IMR-90 (cell line): ENCODE data around the gene ARSB. TPM values are rescaled to one million over a fixed set of nuclear protein-coding genes. Genes with fewer than 3 reads are reported as not detected.

ENCODE experiments used
- ATAC-seq: fragments of 200-7000 bp; cut with Tn5 transposase; 2 replicates; pipeline ENCODE4 v1.9.1; 2020; ENCODE audit warnings: low read depth, mild to moderate bottlenecking, moderate library complexity
- BruUV-seq: library from RNA; stranded (reverse); fragments of 400-500 nt; replicated peaks from 2 replicates; lab custom pipeline; 2021; lab: Mats Ljungman, UMichigan
- CTCF ChIA-PET: fragments of 300-600 bp; formaldehyde crosslinking; extraction: SDS; loops from one replicate; lab custom pipeline; 2021; ENCODE audit warnings: antibody characterized with exemption; lab: Yijun Ruan, JAX
- POLR2A ChIA-PET: fragments of 300-600 bp; sonication (Branson Sonifier 250); formaldehyde crosslinking; loops from one replicate; lab custom pipeline; 2022; ENCODE audit warnings: antibody characterized with exemption; ENCODE audit not compliant: unreplicated experiment; lab: Charles Lee
- DNase-seq: peaks from one replicate; pipeline ENCODE4 v3.0.0; 2013
- H2AFZ ChIP-seq: replicated peaks from 2 replicates; pipeline ENCODE3; 2013; ENCODE audit warnings: low read length, mild to moderate bottlenecking; ENCODE audit not compliant: poor library complexity
- H2AK5ac ChIP-seq: 2 replicates; pipeline ENCODE4 v1.6.1; 2013; ENCODE audit warnings: low read depth, low read length, inconsistent platforms
- H2AK9ac ChIP-seq: replicated peaks from 2 replicates; pipeline ENCODE3; 2013; ENCODE audit warnings: mild to moderate bottlenecking, low read depth, low read length, moderate library complexity; ENCODE audit not compliant: poor library complexity
- H2BK120ac ChIP-seq: 2 replicates; pipeline ENCODE4 v1.6.1; 2013; ENCODE audit warnings: low read depth, low read length, inconsistent platforms
- H2BK15ac ChIP-seq: 3 replicates; pipeline ENCODE4 v1.6.1; 2013; ENCODE audit warnings: low read depth, low read length, inconsistent platforms
- H2BK20ac ChIP-seq: 2 replicates; pipeline ENCODE4 v1.6.1; 2013; ENCODE audit warnings: low read depth, mild to moderate bottlenecking, inconsistent platforms, low read length, moderate library complexity
- H2BK5ac ChIP-seq: 2 replicates; pipeline ENCODE4 v1.6.1; 2013; ENCODE audit warnings: mild to moderate bottlenecking, low read depth, low read length, inconsistent platforms; ENCODE audit not compliant: poor library complexity, severe bottlenecking
- H3K14ac ChIP-seq: replicated peaks from 2 replicates; pipeline ENCODE4 v1.6.1; 2013; ENCODE audit warnings: low read depth, low read length, inconsistent platforms
- H3K18ac ChIP-seq: 2 replicates; pipeline ENCODE4 v1.6.1; 2013; ENCODE audit warnings: low read depth, low read length, control low read depth
- H3K23ac ChIP-seq: 2 replicates; pipeline ENCODE4 v1.6.1; 2013; ENCODE audit warnings: low read depth, low read length, inconsistent platforms
- H3K27ac ChIP-seq: 2 replicates; pipeline ENCODE4 v1.5.1; 2013; ENCODE audit warnings: mild to moderate bottlenecking, control low read depth, low read length; ENCODE audit not compliant: insufficient read depth
- H3K27me3 ChIP-seq: 2 replicates; pipeline ENCODE4 v1.6.1; 2013; ENCODE audit warnings: low read length; ENCODE audit not compliant: control insufficient read depth, insufficient read depth
- H3K36me3 ChIP-seq: 2 replicates; pipeline ENCODE4 v1.6.1; 2013; ENCODE audit warnings: low read length, mixed read lengths; ENCODE audit not compliant: control insufficient read depth, insufficient read depth
- H3K4ac ChIP-seq: 2 replicates; pipeline ENCODE4 v1.6.1; 2013; ENCODE audit warnings: low read depth, low read length, inconsistent platforms
- H3K4me1 ChIP-seq: 2 replicates; pipeline ENCODE4 v1.6.1; 2013; ENCODE audit warnings: low read length, mixed read lengths; ENCODE audit not compliant: control insufficient read depth, insufficient read depth
- H3K4me2 ChIP-seq: 2 replicates; pipeline ENCODE4 v1.6.1; 2013; ENCODE audit warnings: low read depth, mild to moderate bottlenecking, control low read depth, low read length, moderate library complexity
- H3K4me3 ChIP-seq: 2 replicates; pipeline ENCODE4 v1.5.1; 2013; ENCODE audit warnings: low read depth, mild to moderate bottlenecking, control low read depth, low read length, moderate library complexity; ENCODE audit not compliant: insufficient read depth
- H3K56ac ChIP-seq: 2 replicates; pipeline ENCODE4 v1.6.1; 2013; ENCODE audit warnings: low read length, inconsistent platforms; ENCODE audit not compliant: insufficient read depth; ENCODE audit errors: extremely low read depth
- H3K79me1 ChIP-seq, 2 experiments: 2 replicates each; pipeline ENCODE4 v1.6.1; 2013; ENCODE audit warnings: low read length in 2 of 2, inconsistent platforms in 1 of 2, low read depth in 1 of 2
- H3K9ac ChIP-seq: 2 replicates; pipeline ENCODE4 v1.6.1; 2013; ENCODE audit warnings: low read depth, low read length, control low read depth
- H3K9me1 ChIP-seq: 2 replicates; pipeline ENCODE4 v1.6.1; 2013; ENCODE audit warnings: low read length, inconsistent platforms; ENCODE audit not compliant: insufficient read depth
- H3K9me3 ChIP-seq: 2 replicates; pipeline ENCODE4 v1.6.1; 2013; ENCODE audit warnings: low read length; ENCODE audit not compliant: control insufficient read depth, insufficient read depth
- H4K20me1 ChIP-seq: 2 replicates; pipeline ENCODE4 v1.6.1; 2013; ENCODE audit warnings: low read length, inconsistent platforms; ENCODE audit not compliant: insufficient read depth
- H4K5ac ChIP-seq: 2 replicates; pipeline ENCODE4 v1.6.1; 2013; ENCODE audit warnings: mild to moderate bottlenecking, low read depth, low read length, control low read depth
- H4K8ac ChIP-seq, 2 experiments: 2 replicates each; pipeline ENCODE4 v1.6.1; 2013; ENCODE audit warnings: low read depth in 2 of 2, low read length in 2 of 2, control low read depth in 1 of 2, inconsistent platforms in 1 of 2
- H4K91ac ChIP-seq: 2 replicates; pipeline ENCODE4 v1.6.1; 2013; ENCODE audit warnings: low read depth, low read length, inconsistent platforms; ENCODE audit not compliant: insufficient read depth
- CTCF ChIP-seq: conservative IDR thresholded peaks from 2 replicates; pipeline ENCODE4 v1.5.1; 2012; ENCODE audit warnings: mild to moderate bottlenecking, low read depth, low read length, improper control_type of control experiment
- ELK1 ChIP-seq: fragments of 150-350 bp; IDR thresholded peaks from 2 replicates; pipeline ENCODE4 v1.6.1; 2016; ENCODE audit warnings: low read depth, mild to moderate bottlenecking, low read length, moderate library complexity, borderline replicate concordance
- MXI1 ChIP-seq: IDR thresholded peaks from 2 replicates; pipeline ENCODE4 v1.6.1; 2012; ENCODE audit warnings: low read depth, mild to moderate bottlenecking, low read length, moderate library complexity, borderline replicate concordance
- NFE2L2 ChIP-seq: fragments of 150-350 bp; IDR thresholded peaks from 2 replicates; pipeline ENCODE4 v1.6.1; 2016; ENCODE audit warnings: low read depth, mild to moderate bottlenecking, low read length
- RFX5 ChIP-seq: IDR thresholded peaks from 2 replicates; pipeline ENCODE4 v1.8.0; 2012; ENCODE audit warnings: low read depth, mild to moderate bottlenecking, low read length, moderate library complexity
- SMC3 ChIP-seq: fragments of 150-350 bp; IDR thresholded peaks from 2 replicates; pipeline ENCODE4 v1.6.1; 2016; ENCODE audit warnings: low read depth, mild to moderate bottlenecking, antibody characterized with exemption, low read length, moderate library complexity
- WGBS, 2 experiments: methylation state at CpG; one replicate each; pipeline versions ENCODE4 v1.1.5 to v1.1.7; 2013; ENCODE audit warnings: missing lambda C conversion rate in 2 of 2; ENCODE audit not compliant: insufficient read length in 1 of 2; ENCODE audit errors: extremely low coverage in 2 of 2; 5-methylcytosine and 5-hydroxymethylcytosine counted together
- dilution Hi-C: fragments of 300-500 bp; cut with HindIII; formaldehyde crosslinking; loops from one replicate; pipeline ENCODE4 v1.14.3; 2018; ENCODE audit warnings: low sequenced_read_pairs; ENCODE audit not compliant: unreplicated experiment
- in situ Hi-C: fragments of 300-500 bp; cut with MboI; formaldehyde crosslinking; loops from 3 replicates; pipeline ENCODE4 v1.14.3; 2019; ENCODE audit warnings: low sequenced_read_pairs, inconsistent platforms, mixed read lengths
- intact Hi-C: fragments of 100-400 bp; cut with micrococcal nuclease; formaldehyde crosslinking; loops from 2 replicates; pipeline ENCODE4 v1.10.0; 2022
- polyA plus RNA-seq, 3 experiments: library from polyadenylated mRNA; depleted of rRNA; stranded (reverse); fragments of >200 nt; gene quantifications; 2 replicates each; pipeline ENCODE4 v1.2.3, GENCODE V29; 2012; ENCODE audit warnings: low replicate concordance in 1 of 3
- total RNA-seq: library from RNA; depleted of rRNA; stranded (reverse); fragments of >200 nt; gene quantifications from 2 replicates; pipeline ENCODE4 v1.2.3, GENCODE V29; 2012

Gene ARSB
- total and polyA plus RNA-seq, 2 of the 4 experiments (the other 2 are of a cell fraction): 16.0 to 16.3 TPM

GRCh38 chr5:78781611-78782286 lies 203.4 kb downstream of the ARSB start:
- Histone ChIP-seq H2BK5ac (no peak overlapping the region), H4K8ac (no peak overlapping the region), H3K18ac (peak overlapping the region; percentile 6; the same call in 1 of the 2 replicates), H2BK20ac (peak overlapping the region; percentile 47; the same call in 1 of the 2 replicates), H4K91ac (peak overlapping the region; percentile 38), H3K27ac (no peak overlapping the region), H3K4me1 (peaks cover 20% of the 10 kb centered on the region), H3K4ac (peak overlapping the region; percentile 36; the same call in 1 of the 2 replicates), H3K4me3 (no peak overlapping the region), H2AK9ac (no peak overlapping the region), H3K4me2 (no peak overlapping the region), H3K79me1 (no peaks in the 10 kb centered on the region), H3K9me3 (peaks cover under 1% of the 10 kb centered on the region; the same call in 1 of the 2 replicates), H2BK120ac (0 out of 2 replicates have a peak overlapping the region, but pooled peaks have one; percentile 6), H4K20me1 (no peaks in the 10 kb centered on the region), H3K23ac (no peak overlapping the region), H3K56ac (no peak overlapping the region), H3K36me3 (no peaks in the 10 kb centered on the region), H3K9me1 (peaks cover 22% of the 10 kb centered on the region), H2BK15ac (no peak overlapping the region), H2AFZ (no peak overlapping the region), H3K9ac (no peak overlapping the region), H2AK5ac (no peak overlapping the region; the same call in 1 of the 2 replicates), H3K14ac (no peak overlapping the region), H3K27me3 (no peaks in the 10 kb centered on the region), H4K5ac (no peak overlapping the region)
- POLR2A ChIA-PET: no interaction called here
- no peak for ATAC-seq
- CTCF ChIA-PET: no interaction called here
- BruUV-seq: no TSS peak
- intact Hi-C loops (no loop called here), dilution Hi-C loops (no loop called here), in situ Hi-C loops (no loop called here)
- WGBS, 2 experiments: no CpG with 5 or more reads among the region's 7 CpGs
- DNase-seq: no peak
- TF ChIP-seq RFX5 (no peak), ELK1 (no peak), CTCF (no peak), SMC3 (no peak), MXI1 (no peak), NFE2L2 (no peak)
